CD14-positive monocyte (primary cell): ENCODE results near the gene SLC4A1AP. TPM values are rescaled to one million over a fixed set of nuclear protein-coding genes. Genes with fewer than 3 reads are reported as not detected.
"Not testable (repeated sequence)": the region's sequence is repeated elsewhere in the genome, so short reads cannot be mapped to it uniquely, and the experiment has no call there.

ENCODE experiments used
- DNase-seq, 3 donors: peaks; one replicate each; pipeline ENCODE4 v3.0.0-alpha.2; 2011 to 2022
- H2AFZ ChIP-seq: 2 replicates; pipeline ENCODE4 v1.6.0; 2012; ENCODE audit warnings: mild to moderate bottlenecking, low read depth, low read length, inconsistent platforms; ENCODE audit not compliant: insufficient read depth, poor library complexity, severe bottlenecking
- H3K27ac ChIP-seq, 2 donors: 1 replicate in 1 of 2; 2 replicates in 1 of 2; pipeline ENCODE4 v1.5.1; 2012 to 2013; ENCODE audit warnings: low read length in 2 of 2, control low read depth in 1 of 2, inconsistent platforms in 1 of 2, low read depth in 1 of 2, mild to moderate bottlenecking in 1 of 2
- H3K27me3 ChIP-seq, 2 donors: one replicate each; pipeline versions ENCODE4 v1.6.0 to v1.6.1; 2011 to 2013; ENCODE audit warnings: low read length in 2 of 2; ENCODE audit not compliant: control insufficient read depth in 2 of 2, insufficient read depth in 2 of 2
- H3K36me3 ChIP-seq, 2 donors: replicated peaks in 1 of 2; 1 replicate in 1 of 2; 2 replicates in 1 of 2; pipeline versions ENCODE4 v1.5.1 to v1.6.1; 2012 to 2013; ENCODE audit warnings: low read length in 2 of 2, control low read depth in 1 of 2, inconsistent platforms in 1 of 2, mild to moderate bottlenecking in 1 of 2; ENCODE audit not compliant: insufficient read depth in 2 of 2, control insufficient read depth in 1 of 2
- H3K4me1 ChIP-seq, 2 donors: 1 replicate in 1 of 2; 2 replicates in 1 of 2; pipeline versions ENCODE4 v1.5.1 to v1.6.1; 2012 to 2013; ENCODE audit warnings: low read length in 2 of 2, control low read depth in 1 of 2, inconsistent platforms in 1 of 2, mild to moderate bottlenecking in 1 of 2, moderate library complexity in 1 of 2; ENCODE audit not compliant: insufficient read depth in 2 of 2, control insufficient read depth in 1 of 2
- H3K4me2 ChIP-seq: replicated peaks from 2 replicates; pipeline ENCODE3; 2012; ENCODE audit warnings: low read length, moderate library complexity, mild to moderate bottlenecking; ENCODE audit not compliant: poor library complexity, severe bottlenecking; ENCODE audit errors: extremely low read depth
- H3K4me3 ChIP-seq, 3 experiments: fragments of 200-600 bp in 1 of 3; sonication (generic) in 1 of 3; replicated peaks in 1 of 3; 1 replicate in 2 of 3; 2 replicates in 1 of 3; pipeline ENCODE4 v1.5.1; 2011 to 2013; ENCODE audit warnings: low read length in 3 of 3, mild to moderate bottlenecking in 3 of 3, control low read depth in 2 of 3, low read depth in 2 of 3, inconsistent platforms in 1 of 3, moderate library complexity in 1 of 3
- H3K79me2 ChIP-seq: 2 replicates; pipeline ENCODE4 v1.6.0; 2012; ENCODE audit warnings: mild to moderate bottlenecking, control low read depth, inconsistent platforms, low read length, moderate library complexity; ENCODE audit not compliant: insufficient read depth
- H3K9ac ChIP-seq: 2 replicates; pipeline ENCODE4 v1.6.0; 2017; ENCODE audit warnings: low read length, mild to moderate bottlenecking; ENCODE audit not compliant: insufficient read depth, poor library complexity, severe bottlenecking
- H3K9me3 ChIP-seq, 2 donors: replicated peaks in 1 of 2; 1 replicate in 1 of 2; 2 replicates in 1 of 2; pipeline versions ENCODE4 v1.5.1 to v1.6.1; 2012 to 2013; ENCODE audit warnings: low read length in 2 of 2, control low read depth in 1 of 2; ENCODE audit not compliant: control insufficient read depth in 1 of 2, insufficient read depth in 1 of 2
- H4K20me1 ChIP-seq: 2 replicates; pipeline ENCODE4 v1.6.0; 2012; ENCODE audit warnings: mild to moderate bottlenecking, low read length, control low read depth, moderate library complexity; ENCODE audit not compliant: insufficient read depth
- H3K27ac Mint-ChIP-seq, 7 donors: one replicate each; pipeline ENCODE4 v1.8.0; 2020; ENCODE audit warnings: mild to moderate bottlenecking in 7 of 7, mixed read lengths in 7 of 7, moderate library complexity in 6 of 7, inconsistent platforms in 2 of 7
- H3K27me3 Mint-ChIP-seq, 3 donors: one replicate each; pipeline ENCODE4 v1.8.0; 2021 to 2022; ENCODE audit warnings: low read depth in 3 of 3, mild to moderate bottlenecking in 3 of 3, mixed read lengths in 3 of 3, moderate library complexity in 3 of 3, inconsistent platforms in 1 of 3
- H3K36me3 Mint-ChIP-seq, 2 donors: one replicate each; pipeline ENCODE4 v1.8.0; 2020; ENCODE audit warnings: mixed read lengths in 2 of 2, inconsistent platforms in 1 of 2, mild to moderate bottlenecking in 1 of 2
- H3K4me1 Mint-ChIP-seq: one replicate; pipeline ENCODE4 v1.8.0; 2020; ENCODE audit warnings: mild to moderate bottlenecking, mixed read lengths
- H3K4me3 Mint-ChIP-seq, 2 donors: one replicate each; pipeline ENCODE4 v1.8.0; 2020; ENCODE audit warnings: mild to moderate bottlenecking in 2 of 2, mixed read lengths in 2 of 2, moderate library complexity in 1 of 2
- H3K9me3 Mint-ChIP-seq, 7 donors: one replicate each; pipeline ENCODE4 v1.8.0; 2020 to 2022; ENCODE audit warnings: mixed read lengths in 7 of 7, mild to moderate bottlenecking in 6 of 7, moderate library complexity in 6 of 7, inconsistent platforms in 2 of 7
- CTCF ChIP-seq: fragments of 200-600 bp; IDR thresholded peaks from one replicate; pipeline ENCODE4 v1.8.0; 2022; ENCODE audit warnings: antibody characterized with exemption, mild to moderate bottlenecking
- WGBS: methylation state at CpG from one replicate; pipeline ENCODE4 v1.1.5; 2013; ENCODE audit warnings: missing lambda C conversion rate; ENCODE audit not compliant: insufficient coverage; 5-methylcytosine and 5-hydroxymethylcytosine counted together
- intact Hi-C, 2 donors: fragments of 100-400 bp; cut with micrococcal nuclease; formaldehyde crosslinking; loops; one replicate each; pipeline versions ENCODE4 v1.15.0 to v1.15.1; 2023
- polyA plus RNA-seq, 3 donors: library from polyadenylated mRNA; depleted of rRNA in 1 of 3; unstranded in 2 of 3; stranded (reverse) in 1 of 3; fragments of 300-500 nt in 2 of 3; fragments of >200 nt in 1 of 3; fragmentation: Illumina TruSeq in 2 of 3; gene quantifications; 1 replicate in 2 of 3; 2 replicates in 1 of 3; pipeline ENCODE4 v1.2.3, GENCODE V29; 2012 to 2021

The SLC4A1AP gene
- polyA plus RNA-seq, 3 donors, result 12.7 to 24.9 (median 18.3) TPM

- Mint-ChIP-seq H3K36me3 (peaks cover 44 to 47% of the 10 kb centered on the region in 2 donors), H3K27me3 (peaks cover 0 to 3% (median 0%) of the 10 kb centered on the region in 3 donors), H3K27ac (peak overlapping the region in 1 of 7 donors; percentile 15), H3K9me3 (no peaks in the 10 kb centered on the region), H3K4me1 (peaks cover 21% of the 10 kb centered on the region), H3K4me3 (no peak overlapping the region)
- Histone ChIP-seq H3K4me1 (peaks cover 30 to 34% of the 10 kb centered on the region in 2 donors), H3K4me3 (no peak overlapping the region), H3K27me3 (no peaks in the 10 kb centered on the region), H3K79me2 (peaks cover 16% of the 10 kb centered on the region), H3K9me3 (no peaks in the 10 kb centered on the region), H4K20me1 (no peaks in the 10 kb centered on the region), H2AFZ (no peak overlapping the region), H3K4me2 (no peak overlapping the region), H3K36me3 (peaks cover 42 to 53% of the 10 kb centered on the region in 2 donors), H3K9ac (no peak overlapping the region), H3K27ac (no peak overlapping the region)
- no peak for TF ChIP-seq CTCF
- intact Hi-C loops, result no loop called here
- no peak for DNase-seq
These were observed 38.7 kb upstream of the SLC4A1AP start for GRCh38 chr2:27624943-27625342.

GRCh38 chr2:27626323-27626722, 37.4 kb upstream of the SLC4A1AP start:
- not testable (repeated sequence) for H3K4me2 ChIP-seq

GRCh38 chr2:27626921-27627320, 36.8 kb upstream of the SLC4A1AP start:
- H3K36me3 Mint-ChIP-seq, result peaks cover 40 to 48% of the 10 kb centered on the region in 2 donors
- H3K9me3 Mint-ChIP-seq, H3K27ac Mint-ChIP-seq, H3K9me3 ChIP-seq, H3K9ac ChIP-seq, H4K20me1 ChIP-seq, H3K27me3 Mint-ChIP-seq, H3K27me3 ChIP-seq, H2AFZ ChIP-seq, intact Hi-C loops: not testable (repeated sequence)
- 0% methylated on average over 3 of the region's 3 CpGs for WGBS
- H3K4me3 Mint-ChIP-seq, result peak overlapping the region in 1 of 2 donors; percentile 72
- peaks cover 34% of the 10 kb centered on the region for H3K79me2 ChIP-seq
- H3K36me3 ChIP-seq, result peaks cover 35 to 49% of the 10 kb centered on the region in 2 donors
- peaks cover 30 to 35% of the 10 kb centered on the region in 2 donors for H3K4me1 ChIP-seq
- peak overlapping the region; percentile 6 to 96 for H3K27ac ChIP-seq
- H3K4me3 ChIP-seq, result peak overlapping the region in 1 of 3 experiments; percentile 32
- H3K4me2 ChIP-seq, result peak overlapping the region; percentile 19
- H3K4me1 Mint-ChIP-seq, result peaks cover 21% of the 10 kb centered on the region
- peak; percentile 12 to 58 (median 43) for DNase-seq

More at GRCh38 chr2:27626323-27626722, 37.4 kb upstream of the SLC4A1AP start:
- H3K27me3 ChIP-seq, H3K27me3 Mint-ChIP-seq, H3K9ac ChIP-seq, H3K9me3 ChIP-seq, H3K9me3 Mint-ChIP-seq, H2AFZ ChIP-seq, H3K4me3 Mint-ChIP-seq, DNase-seq, H4K20me1 ChIP-seq, H3K4me3 ChIP-seq, intact Hi-C loops: not testable (repeated sequence)
- H3K4me1 Mint-ChIP-seq, result peaks cover 21% of the 10 kb centered on the region
- H3K27ac Mint-ChIP-seq, result peak overlapping the region in 2 of 7 donors; percentile 36 to 53
- peaks cover 28% of the 10 kb centered on the region for H3K79me2 ChIP-seq
- peaks cover 41 to 49% of the 10 kb centered on the region in 2 donors for H3K36me3 Mint-ChIP-seq
- H3K36me3 ChIP-seq, result peaks cover 37 to 49% of the 10 kb centered on the region in 2 donors
- H3K4me1 ChIP-seq, result peaks cover 30 to 35% of the 10 kb centered on the region in 2 donors
- no CpG with 5 or more reads among the region's 1 CpG for WGBS
- H3K27ac ChIP-seq, result peak overlapping the region in 1 of 2 donors; percentile 96
